HepG2 (cell line): ENCODE measurements around the gene ACSM3. TPM values are rescaled to one million over a fixed set of nuclear protein-coding genes. Genes with fewer than 3 reads are reported as not detected.

Source experiments
- ATF5 ChIP-seq: sonication (generic); formaldehyde crosslinking; IDR thresholded peaks from 2 replicates; pipeline ENCODE4 v1.4.0; 2020; ENCODE audit warnings: mild to moderate bottlenecking, low read depth, missing genetic modification reagents
- ATM ChIP-seq: fragments of 450-650 bp; IDR thresholded peaks from 2 replicates; pipeline ENCODE4 v1.7.1; 2017; ENCODE audit warnings: mild to moderate bottlenecking, borderline replicate concordance
- CHCHD3 ChIP-seq: sonication (generic); formaldehyde crosslinking; IDR thresholded peaks from 2 replicates; pipeline ENCODE4 v1.8.0; 2022; ENCODE audit warnings: mild to moderate bottlenecking, missing genetic modification reagents, moderate library complexity
- E2F2 ChIP-seq: sonication (generic); formaldehyde crosslinking; IDR thresholded peaks from 2 replicates; pipeline ENCODE4 v1.4.0; 2020; ENCODE audit warnings: missing genetic modification reagents, borderline replicate concordance
- ERF ChIP-seq: IDR thresholded peaks from 2 replicates; pipeline ENCODE4 v1.6.1; 2018; ENCODE audit warnings: missing biosample characterization, missing genetic modification reagents
- FOSL1 ChIP-seq: sonication (generic); formaldehyde crosslinking; IDR thresholded peaks from 2 replicates; pipeline ENCODE4 v1.9.0; 2021; ENCODE audit warnings: missing genetic modification reagents, borderline replicate concordance
- FOXA3 ChIP-seq: IDR thresholded peaks from 2 replicates; pipeline ENCODE4 v1.6.1; 2016; ENCODE audit warnings: missing genetic modification reagents, missing compliant biosample characterization
- FOXO1 ChIP-seq: sonication (generic); formaldehyde crosslinking; IDR thresholded peaks from 2 replicates; pipeline ENCODE4 v1.4.0; 2020; ENCODE audit warnings: missing genetic modification reagents
- GZF1 ChIP-seq: sonication (generic); formaldehyde crosslinking; IDR thresholded peaks from 2 replicates; pipeline ENCODE4 v1.5.1; 2020; ENCODE audit warnings: mild to moderate bottlenecking, missing genetic modification reagents
- JUN ChIP-seq: sonication (generic); formaldehyde crosslinking; IDR thresholded peaks from 2 replicates; pipeline ENCODE4 v1.4.0; 2020; ENCODE audit warnings: mild to moderate bottlenecking, missing genetic modification reagents
- KDM6A ChIP-seq: IDR thresholded peaks from 2 replicates; pipeline ENCODE4 v1.6.1; 2016; ENCODE audit warnings: low read depth
- SALL1 ChIP-seq: sonication (generic); formaldehyde crosslinking; IDR thresholded peaks from 2 replicates; pipeline ENCODE4 v1.8.0; 2022; ENCODE audit warnings: mild to moderate bottlenecking, missing genetic modification reagents
- TBX2 ChIP-seq: sonication (generic); formaldehyde crosslinking; IDR thresholded peaks from 2 replicates; pipeline ENCODE4 v1.5.0; 2020; ENCODE audit warnings: missing genetic modification reagents, mild to moderate bottlenecking, borderline replicate concordance
- ZFAT ChIP-seq: sonication (generic); formaldehyde crosslinking; conservative IDR thresholded peaks from 2 replicates; pipeline ENCODE4 v1.8.1; 2023; ENCODE audit warnings: missing genetic modification reagents, inconsistent platforms
- ZNF253 ChIP-seq: sonication (generic); formaldehyde crosslinking; IDR thresholded peaks from 2 replicates; pipeline ENCODE4 v1.8.0; 2022; ENCODE audit warnings: mild to moderate bottlenecking, missing genetic modification reagents, borderline replicate concordance
- ZNF263 ChIP-seq: sonication (generic); formaldehyde crosslinking; IDR thresholded peaks from 2 replicates; pipeline ENCODE4 v1.4.0; 2020; ENCODE audit warnings: missing genetic modification reagents
- ZNF501 ChIP-seq: sonication (generic); formaldehyde crosslinking; IDR thresholded peaks from 2 replicates; pipeline ENCODE4 v1.5.1; 2020; ENCODE audit warnings: mild to moderate bottlenecking, moderate library complexity, missing genetic modification reagents
- ZNF512B ChIP-seq: sonication (generic); formaldehyde crosslinking; IDR thresholded peaks from 2 replicates; pipeline ENCODE4 v1.5.1; 2020; ENCODE audit warnings: missing genetic modification reagents, mild to moderate bottlenecking, borderline replicate concordance
- ZNF556 ChIP-seq: sonication (generic); formaldehyde crosslinking; IDR thresholded peaks from 2 replicates; pipeline ENCODE4 v1.4.0; 2020; ENCODE audit warnings: mild to moderate bottlenecking, missing genetic modification reagents, borderline replicate concordance
- ZNF615 ChIP-seq: sonication (generic); formaldehyde crosslinking; IDR thresholded peaks from 2 replicates; pipeline ENCODE4 v1.5.0; 2020; ENCODE audit warnings: mild to moderate bottlenecking, missing genetic modification reagents, borderline replicate concordance
- ZNF788 ChIP-seq: sonication (generic); formaldehyde crosslinking; IDR thresholded peaks from 2 replicates; pipeline ENCODE4 v1.5.0; 2020; ENCODE audit warnings: mild to moderate bottlenecking, missing genetic modification reagents, borderline replicate concordance
- polyA plus RNA-seq, 8 experiments: library from polyadenylated mRNA; depleted of rRNA in 3 of 8; stranded (reverse) in 7 of 8; unstranded in 1 of 8; fragments of >200 nt; fragmentation: Illumina TruSeq in 4 of 8; extraction: Trizol in 4 of 8; gene quantifications; 2 replicates each; pipeline versions ENCODE4 v1.2.1 to v1.2.3, GENCODE V29; 2011 to 2016; ENCODE audit warnings: low read depth in 4 of 8, missing spikeins in 1 of 8, mixed read lengths in 1 of 8; ENCODE audit not compliant: insufficient read depth in 1 of 8
- total RNA-seq, 5 experiments: library from RNA; depleted of rRNA; stranded (reverse); fragments of >200 nt; fragmentation: Illumina TruSeq; extraction: Trizol; gene quantifications; 2 replicates each; pipeline ENCODE4 v1.2.3, GENCODE V29; 2016; ENCODE audit warnings: low read depth in 1 of 5
- TF ChIP-seq, protein P1 (sequence below): IDR thresholded peaks from 2 replicates; pipeline ENCODE4 v1.6.1; 2016
- TF ChIP-seq, protein P2 (sequence below): IDR thresholded peaks from 2 replicates; pipeline ENCODE4 v1.6.1; 2016; ENCODE audit warnings: mild to moderate bottlenecking

ACSM3 gene
- total and polyA plus RNA-seq, 2 of the 13 experiments (the other 11 are each of a cell fraction or from before 2014, with no cell fraction given): 74.0 to 108 TPM

DNA sequence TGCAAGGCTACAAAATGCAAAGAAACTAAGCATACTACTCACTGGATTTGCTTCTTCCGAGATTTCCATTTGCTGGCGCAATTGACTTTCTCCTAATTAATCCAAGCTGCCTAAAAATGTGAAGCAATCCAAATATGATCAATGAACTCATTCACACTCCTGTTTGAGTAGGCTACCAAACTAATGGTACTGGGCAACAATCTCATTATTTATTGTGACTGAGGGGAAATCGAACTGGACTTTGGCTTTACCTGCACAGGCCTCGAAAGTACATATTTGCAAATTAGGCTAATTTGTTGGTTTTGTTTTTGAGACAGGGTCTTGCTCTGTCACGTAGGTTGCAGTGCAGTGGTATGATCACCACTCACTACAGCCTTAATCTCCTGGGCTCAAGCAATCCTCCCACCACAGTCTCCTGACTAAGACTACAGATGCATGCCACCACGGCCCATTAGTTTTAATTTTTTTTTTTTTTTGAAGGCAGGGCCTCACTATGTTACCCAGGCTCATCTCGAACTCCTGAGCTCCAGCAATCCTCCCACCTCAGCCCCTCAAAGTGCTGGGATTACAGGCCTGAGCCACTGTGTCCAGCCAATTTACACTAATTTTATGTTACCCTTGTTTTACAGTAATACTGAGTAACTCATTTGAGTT is 39.9 kb downstream of the ACSM3 start (continued):
- TF ChIP-seq ZFAT (no peak), FOXA3 (CRISPR knock-in tag) (peak; percentile 51; the same call in 1 of the 2 replicates), ZNF263 (CRISPR knock-in tag) (no peak), E2F2 (CRISPR knock-in tag) (no peak), ZNF788 (CRISPR knock-in tag) (peak; percentile 79; the same call in 1 of the 2 replicates), ZNF253 (CRISPR knock-in tag) (no peak), JUN (no peak), SALL1 (CRISPR knock-in tag) (peak; percentile 89), ZNF501 (CRISPR knock-in tag) (0 out of 2 replicates have a peak, but pooled peaks have one; percentile 58), ZNF512B (peak; percentile 82; the same call in 1 of the 2 replicates), ZNF615 (CRISPR knock-in tag) (no peak), ZNF556 (CRISPR knock-in tag) (peak; percentile 63; the same call in 1 of the 2 replicates), FOSL1 (no peak), CHCHD3 (no peak), FOXO1 (CRISPR knock-in tag) (peak; percentile 57; the same call in 1 of the 2 replicates), TBX2 (CRISPR knock-in tag) (peak; percentile 100), GZF1 (CRISPR knock-in tag) (peak; percentile 80; the same call in 1 of the 2 replicates), ERF (CRISPR knock-in tag) (peak; percentile 33; the same call in 1 of the 2 replicates), KDM6A (peak; percentile 84), ATM (no peak), ATF5 (CRISPR knock-in tag) (no peak)
- TF ChIP-seq, protein P1, sequence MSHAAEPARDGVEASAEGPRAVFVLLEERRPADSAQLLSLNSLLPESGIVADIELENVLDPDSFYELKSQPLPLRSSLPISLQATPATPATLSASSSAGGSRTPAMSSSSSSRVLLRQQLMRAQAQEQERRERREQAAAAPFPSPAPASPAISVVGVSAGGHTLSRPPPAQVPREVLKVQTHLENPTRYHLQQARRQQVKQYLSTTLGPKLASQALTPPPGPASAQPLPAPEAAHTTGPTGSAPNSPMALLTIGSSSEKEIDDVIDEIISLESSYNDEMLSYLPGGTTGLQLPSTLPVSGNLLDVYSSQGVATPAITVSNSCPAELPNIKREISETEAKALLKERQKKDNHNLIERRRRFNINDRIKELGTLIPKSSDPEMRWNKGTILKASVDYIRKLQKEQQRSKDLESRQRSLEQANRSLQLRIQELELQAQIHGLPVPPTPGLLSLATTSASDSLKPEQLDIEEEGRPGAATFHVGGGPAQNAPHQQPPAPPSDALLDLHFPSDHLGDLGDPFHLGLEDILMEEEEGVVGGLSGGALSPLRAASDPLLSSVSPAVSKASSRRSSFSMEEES (CRISPR knock-in tag): peak; percentile 58
- TF ChIP-seq, protein P2, sequence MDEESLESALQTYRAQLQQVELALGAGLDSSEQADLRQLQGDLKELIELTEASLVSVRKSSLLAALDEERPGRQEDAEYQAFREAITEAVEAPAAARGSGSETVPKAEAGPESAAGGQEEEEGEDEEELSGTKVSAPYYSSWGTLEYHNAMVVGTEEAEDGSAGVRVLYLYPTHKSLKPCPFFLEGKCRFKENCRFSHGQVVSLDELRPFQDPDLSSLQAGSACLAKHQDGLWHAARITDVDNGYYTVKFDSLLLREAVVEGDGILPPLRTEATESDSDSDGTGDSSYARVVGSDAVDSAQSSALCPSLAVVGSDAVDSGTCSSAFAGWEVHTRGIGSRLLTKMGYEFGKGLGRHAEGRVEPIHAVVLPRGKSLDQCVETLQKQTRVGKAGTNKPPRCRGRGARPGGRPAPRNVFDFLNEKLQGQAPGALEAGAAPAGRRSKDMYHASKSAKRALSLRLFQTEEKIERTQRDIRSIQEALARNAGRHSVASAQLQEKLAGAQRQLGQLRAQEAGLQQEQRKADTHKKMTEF (CRISPR knock-in tag): peak; percentile 80
